Choroid plexus epithelial cell (primary cell): Measurements from ENCODE around the gene RNU6-9.

Experiments used
- DNase-seq: peaks from one replicate; pipeline ENCODE4 v3.0.0-alpha.2; 2010; ENCODE audit warnings: low read depth
- H3K4me3 ChIP-seq: 2 replicates; pipeline ENCODE4 v1.5.1; 2011; ENCODE audit warnings: low read depth, mild to moderate bottlenecking, control low read depth, low read length, moderate library complexity
- TF ChIP-seq, protein P1 (sequence below): conservative IDR thresholded peaks from 2 replicates; pipeline ENCODE4 v1.5.1; 2011; ENCODE audit warnings: low read depth, mild to moderate bottlenecking, control low read depth, inconsistent platforms, low read length, moderate library complexity

RNU6-9 gene

DNA sequence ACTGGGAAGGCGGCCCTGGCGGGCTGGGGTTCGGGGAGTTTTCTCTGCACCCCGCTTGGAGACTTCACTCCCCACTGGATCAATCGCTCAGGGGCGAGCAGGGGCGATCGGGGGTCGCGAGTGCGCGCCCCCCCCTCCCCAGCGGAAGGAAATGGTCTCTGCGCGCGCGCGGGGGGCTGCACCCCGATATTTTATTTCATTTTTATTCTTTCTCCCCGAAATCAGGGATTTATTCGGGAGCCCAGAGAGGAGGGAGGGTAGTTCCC, 33.0 kb downstream of the RNU6-9 start:
- no peak for DNase-seq
- TF ChIP-seq, protein P1, sequence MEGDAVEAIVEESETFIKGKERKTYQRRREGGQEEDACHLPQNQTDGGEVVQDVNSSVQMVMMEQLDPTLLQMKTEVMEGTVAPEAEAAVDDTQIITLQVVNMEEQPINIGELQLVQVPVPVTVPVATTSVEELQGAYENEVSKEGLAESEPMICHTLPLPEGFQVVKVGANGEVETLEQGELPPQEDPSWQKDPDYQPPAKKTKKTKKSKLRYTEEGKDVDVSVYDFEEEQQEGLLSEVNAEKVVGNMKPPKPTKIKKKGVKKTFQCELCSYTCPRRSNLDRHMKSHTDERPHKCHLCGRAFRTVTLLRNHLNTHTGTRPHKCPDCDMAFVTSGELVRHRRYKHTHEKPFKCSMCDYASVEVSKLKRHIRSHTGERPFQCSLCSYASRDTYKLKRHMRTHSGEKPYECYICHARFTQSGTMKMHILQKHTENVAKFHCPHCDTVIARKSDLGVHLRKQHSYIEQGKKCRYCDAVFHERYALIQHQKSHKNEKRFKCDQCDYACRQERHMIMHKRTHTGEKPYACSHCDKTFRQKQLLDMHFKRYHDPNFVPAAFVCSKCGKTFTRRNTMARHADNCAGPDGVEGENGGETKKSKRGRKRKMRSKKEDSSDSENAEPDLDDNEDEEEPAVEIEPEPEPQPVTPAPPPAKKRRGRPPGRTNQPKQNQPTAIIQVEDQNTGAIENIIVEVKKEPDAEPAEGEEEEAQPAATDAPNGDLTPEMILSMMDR, result no peak
- H3K4me3 ChIP-seq, result peak overlapping the region; percentile 91

- peak; percentile 64 for DNase-seq
- peak overlapping the region; percentile 91 for H3K4me3 ChIP-seq
- TF ChIP-seq, protein P1, result no peak
Observed at GRCh38 chr19:926589-927350, 33.5 kb downstream of the RNU6-9 start.

DNA sequence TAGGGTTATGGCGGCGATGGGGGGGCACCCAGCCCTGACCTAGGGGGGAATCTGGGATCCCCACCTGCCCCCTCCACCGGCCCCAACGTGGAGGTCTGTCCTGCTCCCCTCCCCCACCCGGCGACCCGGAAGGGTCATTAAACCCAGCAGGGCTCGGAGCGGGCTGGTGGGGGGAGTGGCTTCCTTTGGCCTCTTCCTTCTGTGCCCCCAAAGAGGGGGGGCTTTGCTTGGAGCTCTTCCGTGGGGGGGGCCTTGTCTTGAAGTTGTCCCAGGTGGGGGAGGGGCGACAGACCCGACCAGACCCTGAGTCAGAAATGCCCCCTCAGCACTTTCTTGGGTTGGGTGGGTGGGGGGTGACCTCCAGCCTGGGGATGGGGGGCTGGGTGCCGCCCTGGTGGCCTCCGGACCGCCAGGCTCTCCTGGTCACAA, 34.1 kb downstream of the RNU6-9 start:
- DNase-seq, result no peak
- peak overlapping the region; percentile 91 for H3K4me3 ChIP-seq
- TF ChIP-seq, protein P1, result no peak

DNA sequence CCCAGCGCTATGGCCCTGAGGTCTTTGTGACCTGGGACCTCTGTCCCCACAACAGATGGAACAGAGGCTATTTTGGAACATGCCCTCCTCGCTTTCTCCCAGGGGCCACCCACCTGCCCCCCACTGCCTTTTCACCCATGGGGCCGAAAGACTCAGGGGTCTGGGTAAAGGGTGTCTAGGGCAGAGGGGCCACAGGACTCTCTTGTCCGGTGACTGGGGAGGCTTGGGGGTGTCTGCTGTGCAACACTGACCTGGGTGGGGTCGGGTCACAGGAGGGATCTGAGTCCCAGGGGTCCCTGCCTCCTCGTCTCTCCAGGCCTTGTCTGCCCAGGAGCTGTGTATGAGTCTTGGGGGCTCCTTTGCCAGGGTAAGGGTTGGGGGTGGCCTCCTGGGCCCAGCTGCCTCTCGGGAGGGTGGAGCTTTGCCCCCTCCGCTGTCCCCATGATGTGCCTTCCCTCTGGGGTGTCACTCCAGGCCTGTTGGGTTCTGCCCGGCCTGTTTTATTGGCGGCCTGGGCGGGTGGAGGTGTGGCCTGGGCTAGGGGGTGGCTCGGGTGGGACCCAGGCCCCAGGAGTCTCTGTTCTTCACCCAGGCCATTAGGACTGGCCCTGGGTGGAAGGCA, 34.6 kb downstream of the RNU6-9 start:
- no peak for DNase-seq
- TF ChIP-seq, protein P1, result no peak
- peak overlapping the region; percentile 91 for H3K4me3 ChIP-seq

DNA sequence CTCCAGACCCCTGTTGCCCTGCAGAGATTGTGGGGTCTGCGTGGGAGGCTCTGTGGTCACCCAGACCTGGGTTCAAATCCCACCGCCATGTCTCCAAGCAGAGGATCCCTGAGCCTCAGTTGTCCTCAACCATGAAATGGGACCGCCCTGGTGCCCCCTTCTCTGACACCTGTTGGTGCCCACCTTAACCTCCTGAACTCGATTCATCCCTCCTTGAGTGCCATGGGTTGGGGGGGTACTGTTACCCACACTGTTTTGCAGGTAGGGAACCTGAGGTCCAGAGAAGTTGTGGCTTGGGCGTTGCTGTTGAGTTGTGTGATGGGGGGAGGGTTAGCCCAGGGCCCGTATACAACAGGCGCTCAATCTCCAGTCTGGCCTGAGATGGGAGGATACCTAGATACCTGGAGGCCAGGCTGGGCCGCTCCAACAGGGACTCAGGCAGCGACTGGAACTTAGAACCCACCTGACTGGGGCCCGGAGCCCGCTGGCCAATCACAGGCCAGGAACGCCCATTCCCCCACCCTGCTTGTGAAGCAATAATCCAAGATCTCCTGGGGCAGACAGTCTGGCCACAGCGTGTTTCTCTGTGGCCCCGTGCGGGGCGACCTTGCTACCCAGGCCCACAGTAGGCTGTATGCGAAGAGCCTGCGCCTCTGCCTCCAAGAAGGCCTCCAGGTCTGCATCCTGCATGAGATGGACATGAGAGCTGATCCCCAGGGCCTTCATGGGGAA, 35.4 kb downstream of the RNU6-9 start:
- TF ChIP-seq, protein P1, result no peak
- peak overlapping the region; percentile 91 for H3K4me3 ChIP-seq
- peak; percentile 78 for DNase-seq

DNA sequence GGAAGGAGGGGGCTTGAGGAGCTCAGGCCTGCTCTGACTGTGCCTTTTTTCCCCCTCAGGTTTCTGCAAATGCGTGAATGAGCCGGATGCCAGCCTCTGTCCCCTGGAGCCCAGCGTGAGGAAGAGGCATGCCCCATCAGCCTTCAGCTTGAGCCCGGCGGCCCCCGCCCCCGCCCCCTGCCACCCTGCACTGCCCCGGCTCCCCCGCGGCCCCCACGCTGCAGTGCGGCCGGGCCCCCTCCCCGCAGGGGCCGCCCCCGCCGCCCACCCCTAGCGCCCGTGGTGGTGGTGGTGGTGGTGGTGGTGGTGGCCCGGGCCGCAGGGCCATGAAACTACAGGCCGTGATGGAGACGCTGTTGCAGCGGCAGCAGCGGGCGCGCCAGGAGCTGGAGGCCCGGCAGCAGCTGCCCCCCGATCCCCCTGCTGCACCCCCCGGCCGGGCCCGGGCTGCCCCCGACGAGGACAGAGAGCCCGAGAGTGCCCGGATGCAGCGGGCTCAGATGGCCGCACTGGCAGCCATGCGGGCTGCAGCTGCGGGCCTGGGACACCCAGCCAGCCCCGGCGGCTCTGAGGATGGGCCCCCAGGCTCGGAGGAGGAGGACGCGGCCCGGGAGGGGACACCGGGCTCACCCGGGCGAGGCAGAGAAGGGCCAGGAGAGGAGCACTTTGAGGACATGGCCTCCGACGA, 36.1 kb downstream of the RNU6-9 start:
- TF ChIP-seq, protein P1, result no peak
- H3K4me3 ChIP-seq, result no peak overlapping the region
- DNase-seq, result no peak
